ENCODE data around the gene PI4KA. TPM values are rescaled to one million over a fixed set of nuclear protein-coding genes. Genes with fewer than 3 reads are reported as not detected.

Gene PI4KA
- total and polyA plus RNA-seq, 2 of the 13 experiments (the other 11 are each of a cell fraction or from before 2014, with no cell fraction given) = 27.4 to 56.4 TPM

GRCh38 chr22:20765938-20766337 is 92.7 kb downstream of the PI4KA start (continued):
- TF ChIP-seq ZNF33A (CRISPR knock-in tag; IDR thresholded peaks at IDR 0.05; ENCODE audit: borderline replicate concordance) = no peak
- TF ChIP-seq TFDP1 (CRISPR knock-in tag; IDR thresholded peaks at IDR 0.05; ENCODE audit: borderline replicate concordance) = no peak

GRCh38 chr22:20764729-20765128 is 93.9 kb downstream of the PI4KA start:
- ATAC-seq = no peak
- BruUV-seq (replicated peaks) = no TSS peak
- no peaks in the 10 kb centered on the region for H4K20me1 ChIP-seq (ENCODE audit: insufficient read depth, low read length)
- no peak overlapping the region for H3K4me3 ChIP-seq (replicated peaks in 1 of 3; ENCODE audit: insufficient read depth in 1 of 3, low read depth in 2 of 3, low read length in 3 of 3)
- intact Hi-C loops (cut with micrococcal nuclease; ENCODE audit: unreplicated experiment) (no loop called here), in situ Hi-C loops (cut with HindIII; ENCODE audit: extremely low pct_ligation_motif_present, low pct_unique_long_range_greater_than_20kb) (no loop called here)
- DNase-seq (ENCODE audit: low spot score) = no peak
- H3K9ac ChIP-seq (ENCODE audit: insufficient read depth, low read depth, low read length) = no peak overlapping the region
- TF ChIP-seq ZBTB37 (CRISPR knock-in tag; IDR thresholded peaks at IDR 0.05) = no peak
- no peak for TF ChIP-seq PCBP1 (IDR thresholded peaks at IDR 0.05; ENCODE audit: borderline replicate concordance, low read depth, low read length)
- TF ChIP-seq ZNF572 (CRISPR knock-in tag; IDR thresholded peaks at IDR 0.05) = no peak
- peaks cover 21 to 44% of the 10 kb centered on the region in 2 experiments for H3K36me3 ChIP-seq (replicated peaks in 1 of 2; ENCODE audit: control insufficient read depth in 1 of 2, insufficient read depth in 2 of 2, low read length in 2 of 2)
- H3K27ac ChIP-seq (ENCODE audit: extremely low read length, insufficient read depth, low read length) = no peak overlapping the region
- no peak overlapping the region for H3K4me2 ChIP-seq (ENCODE audit: low read depth, low read length)
- no peaks in the 10 kb centered on the region for H3K79me2 ChIP-seq (ENCODE audit: insufficient read depth, low read length)
- H3K9me3 ChIP-seq (ENCODE audit: low read length) = no peaks in the 10 kb centered on the region
- ChIA-PET CTCF (ENCODE audit: low intra/inter-chr PET ratio, low total read pairs) (no interaction called here), POLR2A (no interaction called here)
- H3K4me1 ChIP-seq (ENCODE audit: insufficient read depth, low read length) = 0 out of 2 replicates have a peak, but pooled peaks cover 7% of the 10 kb centered on the region
- H3K27me3 ChIP-seq (ENCODE audit: control insufficient read depth in 1 of 2, insufficient read depth in 2 of 2, low read length in 2 of 2) = no peaks in the 10 kb centered on the region; a peak in 1 of 5 replicates
- no peak for FAIRE-seq
- WGBS (ENCODE audit: low lambda C conversion rate) = 95% methylated on average over 10 of the region's 10 CpGs
- no peak overlapping the region for H2AFZ ChIP-seq (ENCODE audit: low read length)

All from HepG2 (cell line).